ENCODE results near the gene GAS2L1. TPM values are rescaled to one million over a fixed set of nuclear protein-coding genes. Genes with fewer than 3 reads are reported as not detected.

Gene GAS2L1
- total and polyA plus RNA-seq, 2 donors (not counting 3 experiments of a cell fraction or from before 2014, with no cell fraction given), result 30.5 to 44.0 TPM

DNA sequence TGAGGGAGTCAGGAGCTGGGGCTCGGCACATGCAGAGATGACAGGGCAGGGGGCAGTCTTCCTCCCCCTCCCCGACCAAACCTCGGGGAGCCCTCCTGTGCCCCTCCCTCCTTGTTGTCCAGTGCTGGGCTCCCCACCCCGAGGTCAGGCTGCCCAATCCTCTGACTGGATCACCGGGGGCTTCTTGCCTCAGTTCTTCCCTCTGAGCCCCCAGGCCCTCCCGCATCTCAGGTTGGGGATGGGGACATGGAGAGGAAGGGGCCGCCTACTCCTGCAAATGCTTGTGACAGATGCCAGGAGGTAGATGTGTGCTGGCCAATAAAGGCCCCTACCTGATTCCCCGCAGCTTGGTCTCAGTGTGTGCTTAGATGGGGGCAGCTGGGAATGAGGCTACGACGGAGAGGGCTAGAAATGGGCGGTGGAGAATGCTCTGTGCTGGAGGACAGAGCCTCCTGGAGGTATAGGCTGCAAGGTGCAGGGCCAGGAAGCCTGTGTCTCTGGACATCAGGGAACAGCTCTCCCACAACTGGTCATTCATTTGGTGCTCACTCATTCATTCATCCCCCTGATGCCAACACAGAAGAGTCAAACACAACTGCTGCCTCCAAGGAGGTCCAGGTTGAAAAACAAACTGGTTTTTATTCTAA, 47.1 kb upstream of the GAS2L1 start:
- no peak overlapping the region for H3K27ac ChIP-seq (ENCODE audit: insufficient read depth, low read depth, low read length)
- DNase-seq (ENCODE audit: low read depth, low spot score), result no peak
- no TSS peak for BruUV-seq (replicated peaks)
- no peaks in the 10 kb centered on the region for H3K4me1 ChIP-seq (ENCODE audit: control insufficient read depth, extremely low read depth, insufficient read depth, low read length)
- no peak overlapping the region for H2AFZ ChIP-seq (ENCODE audit: low read depth, low read length)
- POLR2A ChIA-PET, result interaction anchor here (1.7 kb wide), 1 partner anchor 10 kb away, joined by 3 read pairs; no protein-coding TSS in a partner anchor
- H3K79me2 ChIP-seq (ENCODE audit: control insufficient read depth, insufficient read depth, low read length), result no peaks in the 10 kb centered on the region
- H3K27me3 ChIP-seq (ENCODE audit: control insufficient read depth in 2 of 2, insufficient read depth in 2 of 2, low read length in 2 of 2), result no peaks in the 10 kb centered on the region
- no peaks in the 10 kb centered on the region for H4K20me1 ChIP-seq (replicated peaks; ENCODE audit: control insufficient read depth, extremely low read depth, insufficient read depth, low read length)
- H3K4me3 ChIP-seq (replicated peaks in 1 of 3; ENCODE audit: insufficient read depth in 1 of 3, low read depth in 1 of 3, low read length in 3 of 3), result no peak overlapping the region
- H3K9me3 ChIP-seq (replicated peaks; ENCODE audit: control insufficient read depth, insufficient read depth, low read length), result no peaks in the 10 kb centered on the region
- no peak for TF ChIP-seq GATA2 (IDR thresholded peaks at IDR 0.05; ENCODE audit: insufficient read depth, insufficient read length, low read depth, low read length)
- no peak for TF ChIP-seq POLR2A (IDR thresholded peaks at IDR 0.05; ENCODE audit: low read depth, low read length)
- TF ChIP-seq CTCF (IDR thresholded peaks at IDR 0.05; ENCODE audit: extremely low read depth in 1 of 2, insufficient read depth in 1 of 2, low read depth in 1 of 2, low read length in 2 of 2), result no peak
- no peak for TF ChIP-seq JUN (IDR thresholded peaks at IDR 0.05; ENCODE audit: borderline replicate concordance, insufficient read depth, insufficient read length, low read depth)
- no peak for TF ChIP-seq MAX (IDR thresholded peaks at IDR 0.05; ENCODE audit: insufficient read depth, insufficient read length)
- no peak for TF ChIP-seq EZH2 (IDR thresholded peaks at IDR 0.05; ENCODE audit: borderline replicate concordance, low read depth, low read length, severe bottlenecking)
- TF ChIP-seq POLR2AphosphoS5 (IDR thresholded peaks at IDR 0.05; ENCODE audit: insufficient read depth, low read depth, low read length), result no peak
- TF ChIP-seq FOS (IDR thresholded peaks at IDR 0.05; ENCODE audit: borderline replicate concordance, insufficient read depth, low read length), result no peak
- no peak for TF ChIP-seq MYC (IDR thresholded peaks at IDR 0.05; ENCODE audit: low read depth, low read length)
- peaks cover 0 to 11% of the 10 kb centered on the region in 2 experiments for H3K36me3 ChIP-seq (ENCODE audit: control insufficient read depth in 2 of 2, extremely low read depth in 1 of 2, insufficient read depth in 2 of 2, low read length in 2 of 2)
- no peaks in the 10 kb centered on the region for H3K9me1 ChIP-seq (replicated peaks; ENCODE audit: control insufficient read depth, extremely low read depth, insufficient read depth, low read length)
- dilution Hi-C loops (cut with MboI; ENCODE audit: extremely low pct_ligation_motif_present, low sequenced_read_pairs) (no loop called here), intact Hi-C loops (cut with micrococcal nuclease) (no loop called here)
- H3K4me2 ChIP-seq (ENCODE audit: insufficient read depth, low read length), result no peak overlapping the region
- no peak overlapping the region for H3K9ac ChIP-seq (replicated peaks; ENCODE audit: extremely low read depth, insufficient read depth, low read length)
- CTCF ChIA-PET, result interaction anchor here (0.9 to 1.3 kb wide), 2 partner anchors 14 to 57 kb away, joined by 3 to 6 read pairs; no protein-coding TSS in a partner anchor
- no peak for FAIRE-seq
